SK-N-SH (cell line): ENCODE results near the gene AGBL4. TPM values are rescaled to one million over a fixed set of nuclear protein-coding genes. Genes with fewer than 3 reads are reported as not detected.

Source experiments
- CTCF ChIA-PET: fragments of 300-600, 350-600 bp; formaldehyde crosslinking; extraction: SDS; loops from one replicate; lab custom pipeline; 2021; lab: Yijun Ruan, JAX
- POLR2A ChIA-PET: fragments of 350-600 bp; sonication (Branson Sonifier 250); formaldehyde crosslinking; extraction: SDS; loops from one replicate; lab custom pipeline; 2020; ENCODE audit warnings: antibody characterized with exemption, inconsistent platforms; lab: Yijun Ruan, JAX
- DNase-seq: peaks from one replicate; pipeline ENCODE4 v3.0.0; 2012
- H2AFZ ChIP-seq: fragments of 200-600 bp; sonication (generic); 2 replicates; pipeline ENCODE4 v1.8.1; 2016; ENCODE audit warnings: antibody characterized with exemption, mild to moderate bottlenecking, low read depth
- H3F3A ChIP-seq: fragments of 200-600 bp; sonication (generic); replicated peaks from 2 replicates; pipeline ENCODE3; 2016; ENCODE audit warnings: antibody characterized with exemption, mild to moderate bottlenecking; ENCODE audit not compliant: insufficient read depth
- H3K27ac ChIP-seq, 2 experiments: fragments of 200-500 bp in 1 of 2; fragments of 200-600 bp in 1 of 2; sonication (Bioruptor generic) in 1 of 2; sonication (generic), shearing (Covaris generic) in 1 of 2; 2 replicates each; pipeline versions ENCODE4 v1.5.1 to v1.6.1; 2014 to 2016; ENCODE audit warnings: low read depth in 2 of 2, inconsistent platforms in 1 of 2, low read length in 1 of 2, mild to moderate bottlenecking in 1 of 2, mixed read lengths in 1 of 2
- H3K27me3 ChIP-seq: fragments of 200-600 bp; sonication (generic), shearing (Covaris generic); 2 replicates; pipeline ENCODE4 v1.6.1; 2016; ENCODE audit warnings: mixed run types; ENCODE audit not compliant: insufficient read depth
- H3K36me3 ChIP-seq, 2 experiments: fragments of 200-500 bp in 1 of 2; fragments of 200-600 bp in 1 of 2; sonication (Bioruptor generic) in 1 of 2; sonication (generic) in 1 of 2; replicated peaks in 1 of 2; 2 replicates each; pipeline versions ENCODE3 to v1.5.1; 2014 to 2016; ENCODE audit warnings: low read length in 1 of 2, mild to moderate bottlenecking in 1 of 2; ENCODE audit not compliant: insufficient read depth in 2 of 2, control insufficient read depth in 1 of 2
- H3K4me1 ChIP-seq, 2 experiments: fragments of 200-500 bp in 1 of 2; fragments of 200-600 bp in 1 of 2; sonication (Bioruptor generic) in 1 of 2; sonication (generic), shearing (Covaris generic) in 1 of 2; 2 replicates each; pipeline versions ENCODE4 v1.5.1 to v1.6.1; 2014 to 2016; ENCODE audit warnings: low read depth in 1 of 2, low read length in 1 of 2, mixed run types in 1 of 2; ENCODE audit not compliant: insufficient read depth in 2 of 2, control insufficient read depth in 1 of 2
- H3K4me2 ChIP-seq: fragments of 200-600 bp; sonication (generic), shearing (Covaris generic); 2 replicates; pipeline ENCODE4 v1.6.1; 2017; ENCODE audit warnings: mixed run types
- H3K4me3 ChIP-seq, 2 experiments: fragments of 200-500 bp in 1 of 2; fragments of 200-600 bp in 1 of 2; sonication (Bioruptor generic) in 1 of 2; sonication (generic), shearing (Covaris generic) in 1 of 2; 2 replicates each; pipeline versions ENCODE4 v1.5.1 to v1.8.1; 2014 to 2016; ENCODE audit warnings: low read depth in 2 of 2, inconsistent platforms in 1 of 2, low read length in 1 of 2, mild to moderate bottlenecking in 1 of 2, mixed read lengths in 1 of 2, moderate library complexity in 1 of 2
- H3K79me2 ChIP-seq: fragments of 200-600 bp; sonication (generic); 2 replicates; pipeline ENCODE4 v1.8.1; 2017; ENCODE audit warnings: mild to moderate bottlenecking; ENCODE audit not compliant: insufficient read depth
- H3K9ac ChIP-seq: fragments of 200-600 bp; sonication (generic); 2 replicates; pipeline ENCODE4 v1.6.1; 2017; ENCODE audit warnings: mixed run types
- H3K9me2 ChIP-seq: fragments of 200-600 bp; sonication (generic); 2 replicates; pipeline ENCODE4 v1.6.1; 2017; ENCODE audit warnings: mixed run types
- H3K9me3 ChIP-seq: fragments of 200-600 bp; sonication (generic); 2 replicates; pipeline ENCODE4 v1.6.1; 2017; ENCODE audit warnings: mixed run types, mild to moderate bottlenecking, moderate library complexity
- H4K20me1 ChIP-seq: fragments of 200-600 bp; sonication (generic); 2 replicates; pipeline ENCODE4 v1.6.1; 2017; ENCODE audit warnings: mild to moderate bottlenecking, mixed run types; ENCODE audit not compliant: insufficient read depth
- CHD2 ChIP-seq: fragments of 150-350 bp; IDR thresholded peaks from 2 replicates; pipeline ENCODE4 v1.6.1; 2018; ENCODE audit warnings: low read length; ENCODE audit not compliant: partially characterized antibody
- EP300 ChIP-seq, 2 experiments: IDR thresholded peaks; 2 replicates each; pipeline versions ENCODE4 v1.4.0 to v1.6.1; 2012; ENCODE audit warnings: borderline replicate concordance in 1 of 2, low read depth in 1 of 2, low read length in 1 of 2
- GABPA ChIP-seq: IDR thresholded peaks from 2 replicates; pipeline ENCODE4 v1.4.0; 2012; ENCODE audit warnings: low read depth, mild to moderate bottlenecking
- GATA2 ChIP-seq: sonication (generic); formaldehyde crosslinking; IDR thresholded peaks from 2 replicates; pipeline ENCODE4 v1.5.0; 2020; ENCODE audit warnings: mild to moderate bottlenecking, missing genetic modification reagents
- JUND ChIP-seq: IDR thresholded peaks from 2 replicates; pipeline ENCODE4 v1.4.0; 2012
- NFIC ChIP-seq: IDR thresholded peaks from 2 replicates; pipeline ENCODE4 v1.4.0; 2012; ENCODE audit warnings: borderline replicate concordance
- POLR2AphosphoS5 ChIP-seq: IDR thresholded peaks from 2 replicates; pipeline ENCODE4 v1.6.1; 2012; ENCODE audit warnings: low read depth, low read length
- TCF12 ChIP-seq: IDR thresholded peaks from 2 replicates; pipeline ENCODE4 v1.4.0; 2012
- YY1 ChIP-seq: IDR thresholded peaks from 2 replicates; pipeline ENCODE4 v1.4.0; 2012; ENCODE audit warnings: low read depth, mild to moderate bottlenecking
- WGBS: methylation state at CpG from one replicate; pipeline ENCODE4 v1.1.6; 2017; ENCODE audit warnings: low lambda C conversion rate; 5-methylcytosine and 5-hydroxymethylcytosine counted together
- polyA plus RNA-seq, 3 experiments: library from polyadenylated mRNA; depleted of rRNA; stranded (reverse); fragments of >200 nt; gene quantifications; 2 replicates each; pipeline ENCODE4 v1.2.3, GENCODE V29; 2012
- TF ChIP-seq, protein P1 (sequence below): IDR thresholded peaks from 2 replicates; pipeline ENCODE4 v1.6.1; 2012; ENCODE audit warnings: mild to moderate bottlenecking, low read depth, low read length, moderate library complexity
- TF ChIP-seq, protein P2 (sequence below): IDR thresholded peaks from 2 replicates; pipeline ENCODE4 v1.4.0; 2012; ENCODE audit warnings: low read depth, borderline replicate concordance
- TF ChIP-seq, protein P3 (sequence below): IDR thresholded peaks from 2 replicates; pipeline ENCODE4 v1.4.0; 2012; ENCODE audit warnings: low read depth, borderline replicate concordance
- TF ChIP-seq, protein P4 (sequence below): fragments of 200-600 bp; sonication (generic); IDR thresholded peaks from 2 replicates; pipeline ENCODE4 v1.6.1; 2017; ENCODE audit warnings: antibody characterized with exemption, mild to moderate bottlenecking, moderate library complexity
- TF ChIP-seq, protein P5 (sequence below): IDR thresholded peaks from 2 replicates; pipeline ENCODE4 v1.4.0; 2012; ENCODE audit warnings: low read depth

The AGBL4 gene
- polyA plus RNA-seq, 1 of the 3 experiments (the other 2 are of a cell fraction): 0.07 TPM

DNA sequence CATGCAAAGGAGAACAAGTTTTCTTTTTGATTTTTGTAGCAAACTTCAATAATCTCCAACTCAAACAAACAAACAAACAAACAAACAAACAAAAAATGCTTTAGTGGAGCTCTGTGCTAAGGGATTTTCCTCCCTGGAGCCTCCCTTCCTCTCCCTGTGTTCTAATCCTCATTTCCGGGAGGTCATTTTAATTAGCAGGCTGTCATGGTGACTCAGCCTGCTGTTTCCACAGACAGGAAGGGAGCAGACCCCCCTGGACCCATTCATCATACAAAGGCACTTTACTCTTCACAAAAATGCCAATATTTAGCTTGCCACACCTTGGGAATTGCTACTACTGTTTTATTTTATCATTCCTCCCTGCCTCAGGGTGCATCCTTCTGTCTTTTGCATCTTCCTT, 1490.8 kb downstream of the AGBL4 start:
- POLR2A ChIA-PET: no interaction called here
- H3K9me2 ChIP-seq: no peaks in the 10 kb centered on the region
- peaks cover 0 to 3% of the 10 kb centered on the region in 2 experiments; a peak in 1 of 4 replicates for H3K4me1 ChIP-seq
- no peak overlapping the region for H2AFZ ChIP-seq
- H3K27me3 ChIP-seq: no peaks in the 10 kb centered on the region; the same call in 1 of the 2 replicates
- H3F3A ChIP-seq: no peaks in the 10 kb centered on the region
- 0% methylated on average over 1 of the region's 1 CpG for WGBS
- H4K20me1 ChIP-seq: no peaks in the 10 kb centered on the region
- no peak overlapping the region for H3K9ac ChIP-seq
- TF ChIP-seq GABPA (no peak), TCF12 (no peak), YY1 (no peak), JUND (no peak), EP300 (IDR thresholded peaks at IDR 0.05; ENCODE audit: borderline replicate concordance in 1 of 2, low read depth in 1 of 2, low read length in 1 of 2) (no peak), CHD2 (no peak), NFIC (no peak), GATA2 (CRISPR knock-in tag) (no peak), POLR2AphosphoS5 (no peak)
- TF ChIP-seq, protein P1, sequence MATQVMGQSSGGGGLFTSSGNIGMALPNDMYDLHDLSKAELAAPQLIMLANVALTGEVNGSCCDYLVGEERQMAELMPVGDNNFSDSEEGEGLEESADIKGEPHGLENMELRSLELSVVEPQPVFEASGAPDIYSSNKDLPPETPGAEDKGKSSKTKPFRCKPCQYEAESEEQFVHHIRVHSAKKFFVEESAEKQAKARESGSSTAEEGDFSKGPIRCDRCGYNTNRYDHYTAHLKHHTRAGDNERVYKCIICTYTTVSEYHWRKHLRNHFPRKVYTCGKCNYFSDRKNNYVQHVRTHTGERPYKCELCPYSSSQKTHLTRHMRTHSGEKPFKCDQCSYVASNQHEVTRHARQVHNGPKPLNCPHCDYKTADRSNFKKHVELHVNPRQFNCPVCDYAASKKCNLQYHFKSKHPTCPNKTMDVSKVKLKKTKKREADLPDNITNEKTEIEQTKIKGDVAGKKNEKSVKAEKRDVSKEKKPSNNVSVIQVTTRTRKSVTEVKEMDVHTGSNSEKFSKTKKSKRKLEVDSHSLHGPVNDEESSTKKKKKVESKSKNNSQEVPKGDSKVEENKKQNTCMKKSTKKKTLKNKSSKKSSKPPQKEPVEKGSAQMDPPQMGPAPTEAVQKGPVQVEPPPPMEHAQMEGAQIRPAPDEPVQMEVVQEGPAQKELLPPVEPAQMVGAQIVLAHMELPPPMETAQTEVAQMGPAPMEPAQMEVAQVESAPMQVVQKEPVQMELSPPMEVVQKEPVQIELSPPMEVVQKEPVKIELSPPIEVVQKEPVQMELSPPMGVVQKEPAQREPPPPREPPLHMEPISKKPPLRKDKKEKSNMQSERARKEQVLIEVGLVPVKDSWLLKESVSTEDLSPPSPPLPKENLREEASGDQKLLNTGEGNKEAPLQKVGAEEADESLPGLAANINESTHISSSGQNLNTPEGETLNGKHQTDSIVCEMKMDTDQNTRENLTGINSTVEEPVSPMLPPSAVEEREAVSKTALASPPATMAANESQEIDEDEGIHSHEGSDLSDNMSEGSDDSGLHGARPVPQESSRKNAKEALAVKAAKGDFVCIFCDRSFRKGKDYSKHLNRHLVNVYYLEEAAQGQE: no peak
- TF ChIP-seq, protein P2, sequence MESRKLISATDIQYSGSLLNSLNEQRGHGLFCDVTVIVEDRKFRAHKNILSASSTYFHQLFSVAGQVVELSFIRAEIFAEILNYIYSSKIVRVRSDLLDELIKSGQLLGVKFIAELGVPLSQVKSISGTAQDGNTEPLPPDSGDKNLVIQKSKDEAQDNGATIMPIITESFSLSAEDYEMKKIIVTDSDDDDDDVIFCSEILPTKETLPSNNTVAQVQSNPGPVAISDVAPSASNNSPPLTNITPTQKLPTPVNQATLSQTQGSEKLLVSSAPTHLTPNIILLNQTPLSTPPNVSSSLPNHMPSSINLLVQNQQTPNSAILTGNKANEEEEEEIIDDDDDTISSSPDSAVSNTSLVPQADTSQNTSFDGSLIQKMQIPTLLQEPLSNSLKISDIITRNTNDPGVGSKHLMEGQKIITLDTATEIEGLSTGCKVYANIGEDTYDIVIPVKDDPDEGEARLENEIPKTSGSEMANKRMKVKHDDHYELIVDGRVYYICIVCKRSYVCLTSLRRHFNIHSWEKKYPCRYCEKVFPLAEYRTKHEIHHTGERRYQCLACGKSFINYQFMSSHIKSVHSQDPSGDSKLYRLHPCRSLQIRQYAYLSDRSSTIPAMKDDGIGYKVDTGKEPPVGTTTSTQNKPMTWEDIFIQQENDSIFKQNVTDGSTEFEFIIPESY: no peak
- TF ChIP-seq, protein P3, sequence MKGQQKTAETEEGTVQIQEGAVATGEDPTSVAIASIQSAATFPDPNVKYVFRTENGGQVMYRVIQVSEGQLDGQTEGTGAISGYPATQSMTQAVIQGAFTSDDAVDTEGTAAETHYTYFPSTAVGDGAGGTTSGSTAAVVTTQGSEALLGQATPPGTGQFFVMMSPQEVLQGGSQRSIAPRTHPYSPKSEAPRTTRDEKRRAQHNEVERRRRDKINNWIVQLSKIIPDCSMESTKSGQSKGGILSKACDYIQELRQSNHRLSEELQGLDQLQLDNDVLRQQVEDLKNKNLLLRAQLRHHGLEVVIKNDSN: no peak
- TF ChIP-seq, protein P4, sequence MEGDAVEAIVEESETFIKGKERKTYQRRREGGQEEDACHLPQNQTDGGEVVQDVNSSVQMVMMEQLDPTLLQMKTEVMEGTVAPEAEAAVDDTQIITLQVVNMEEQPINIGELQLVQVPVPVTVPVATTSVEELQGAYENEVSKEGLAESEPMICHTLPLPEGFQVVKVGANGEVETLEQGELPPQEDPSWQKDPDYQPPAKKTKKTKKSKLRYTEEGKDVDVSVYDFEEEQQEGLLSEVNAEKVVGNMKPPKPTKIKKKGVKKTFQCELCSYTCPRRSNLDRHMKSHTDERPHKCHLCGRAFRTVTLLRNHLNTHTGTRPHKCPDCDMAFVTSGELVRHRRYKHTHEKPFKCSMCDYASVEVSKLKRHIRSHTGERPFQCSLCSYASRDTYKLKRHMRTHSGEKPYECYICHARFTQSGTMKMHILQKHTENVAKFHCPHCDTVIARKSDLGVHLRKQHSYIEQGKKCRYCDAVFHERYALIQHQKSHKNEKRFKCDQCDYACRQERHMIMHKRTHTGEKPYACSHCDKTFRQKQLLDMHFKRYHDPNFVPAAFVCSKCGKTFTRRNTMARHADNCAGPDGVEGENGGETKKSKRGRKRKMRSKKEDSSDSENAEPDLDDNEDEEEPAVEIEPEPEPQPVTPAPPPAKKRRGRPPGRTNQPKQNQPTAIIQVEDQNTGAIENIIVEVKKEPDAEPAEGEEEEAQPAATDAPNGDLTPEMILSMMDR: no peak
- TF ChIP-seq, protein P5, sequence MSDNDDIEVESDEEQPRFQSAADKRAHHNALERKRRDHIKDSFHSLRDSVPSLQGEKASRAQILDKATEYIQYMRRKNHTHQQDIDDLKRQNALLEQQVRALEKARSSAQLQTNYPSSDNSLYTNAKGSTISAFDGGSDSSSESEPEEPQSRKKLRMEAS: no peak
- no peaks in the 10 kb centered on the region for H3K79me2 ChIP-seq
- no peak for DNase-seq
- no peak overlapping the region for H3K4me2 ChIP-seq
- no peak overlapping the region for H3K4me3 ChIP-seq
- CTCF ChIA-PET: interaction anchor here (0.7 to 4.6 kb wide), 9 partner anchors 9 to 1515 kb away, joined by 3 to 22 read pairs (median 4); no protein-coding TSS in a partner anchor
- H3K27ac ChIP-seq: no peak overlapping the region
- no peaks in the 10 kb centered on the region for H3K9me3 ChIP-seq
- no peaks in the 10 kb centered on the region for H3K36me3 ChIP-seq
